HG02798 (cell line): ENCODE data around the gene CCDC9.
"Not testable (repeated sequence)": the region's sequence is repeated elsewhere in the genome, so short reads cannot be mapped to it uniquely, and the experiment has no call there.

ENCODE experiments used
- ATAC-seq: cut with Tn5 transposase; IDR thresholded peaks from one replicate; pipeline ENCODE4 v1.9.1; 2021; ENCODE audit warnings: mild to moderate bottlenecking; ENCODE audit not compliant: unreplicated experiment, poor library complexity

Gene CCDC9

GRCh38 chr19:47231215-47232054 is 24.9 kb upstream of the CCDC9 start:
- ATAC-seq, result peak; percentile 34

- ATAC-seq, result no peak
Observed at GRCh38 chr19:47232422-47233211, 23.7 kb upstream of the CCDC9 start.

- no peak for ATAC-seq
Observed at GRCh38 chr19:47236072-47236675, 20.2 kb upstream of the CCDC9 start.

GRCh38 chr19:47239152-47239551 is 17.2 kb upstream of the CCDC9 start:
- no peak for ATAC-seq

GRCh38 chr19:47239610-47240296 is 16.6 kb upstream of the CCDC9 start:
- no peak for ATAC-seq

- no peak for ATAC-seq
Observed at GRCh38 chr19:47240556-47240955, 15.8 kb upstream of the CCDC9 start.

- no peak for ATAC-seq
Observed at GRCh38 chr19:47240996-47241918, 15.1 kb upstream of the CCDC9 start.

- ATAC-seq, result no peak
Observed at GRCh38 chr19:47241919-47242577, 14.3 kb upstream of the CCDC9 start.

GRCh38 chr19:47243364-47243775 is 13.0 kb upstream of the CCDC9 start:
- no peak for ATAC-seq

GRCh38 chr19:47243776-47244547 is 12.4 kb upstream of the CCDC9 start:
- peak; percentile 67 for ATAC-seq

GRCh38 chr19:47247308-47247990 is 8.9 kb upstream of the CCDC9 start:
- ATAC-seq, result no peak

GRCh38 chr19:47253016-47253415 is 3.3 kb upstream of the CCDC9 start:
- not testable (repeated sequence) for ATAC-seq

- no peak for ATAC-seq
Observed at GRCh38 chr19:47253467-47253881, 2.9 kb upstream of the CCDC9 start.

- ATAC-seq, result no peak
Observed at GRCh38 chr19:47253970-47254369, 2.4 kb upstream of the CCDC9 start.

- ATAC-seq, result peak; percentile 78
Observed at GRCh38 chr19:47256693-47257410, 527 bp downstream of the CCDC9 start.

- ATAC-seq, result no peak
Observed at GRCh38 chr19:47257411-47258169, 1.3 kb downstream of the CCDC9 start.
